Activated CD4-positive, alpha-beta T cell treated with anti-CD3 and anti-CD28 coated beads, Interleukin-2, amount 10 ng/mL, durations not matched to agents 7 days and 5 days (primary cell): Measurements from ENCODE around the gene CACNA1E. TPM values are rescaled to one million over a fixed set of nuclear protein-coding genes. Genes with fewer than 3 reads are reported as not detected.
"Not testable (repeated sequence)": the region's sequence is repeated elsewhere in the genome, so short reads cannot be mapped to it uniquely, and the experiment has no call there.

Source experiments
- CTCF ChIA-PET: fragments of 350-600 bp; sonication (Branson Sonifier 250); formaldehyde crosslinking; loops from one replicate; lab custom pipeline; 2021; ENCODE audit warnings: antibody characterized with exemption; lab: Charles Lee
- POLR2A ChIA-PET: fragments of 350-600 bp; sonication (Branson Sonifier 250); formaldehyde crosslinking; loops from one replicate; lab custom pipeline; 2021; ENCODE audit warnings: antibody characterized with exemption; lab: Charles Lee
- DNase-seq: peaks from one replicate; pipeline ENCODE4 v3.0.0-alpha.2; 2020
- H3K27ac Mint-ChIP-seq: one replicate; pipeline ENCODE4 v1.8.0; 2021; ENCODE audit warnings: mild to moderate bottlenecking, moderate library complexity, mixed read lengths
- H3K27me3 Mint-ChIP-seq: one replicate; pipeline ENCODE4 v1.8.0; 2021; ENCODE audit warnings: mixed read lengths
- H3K36me3 Mint-ChIP-seq: one replicate; pipeline ENCODE4 v1.8.0; 2021; ENCODE audit warnings: low read depth, mixed read lengths
- H3K4me1 Mint-ChIP-seq: one replicate; pipeline ENCODE4 v1.8.0; 2021; ENCODE audit warnings: mixed read lengths
- H3K4me3 Mint-ChIP-seq: one replicate; pipeline ENCODE4 v1.8.0; 2021; ENCODE audit warnings: mild to moderate bottlenecking, moderate library complexity, mixed read lengths
- H3K9me3 Mint-ChIP-seq: one replicate; pipeline ENCODE4 v1.8.0; 2021; ENCODE audit warnings: mixed read lengths
- total RNA-seq, 2 experiments: library from RNA; stranded (reverse); gene quantifications; one replicate each; pipeline ENCODE4 v1.2.3, GENCODE V29; 2021

Gene CACNA1E
- total RNA-seq, 2 experiments from 2014 or later, result not detected

DNA sequence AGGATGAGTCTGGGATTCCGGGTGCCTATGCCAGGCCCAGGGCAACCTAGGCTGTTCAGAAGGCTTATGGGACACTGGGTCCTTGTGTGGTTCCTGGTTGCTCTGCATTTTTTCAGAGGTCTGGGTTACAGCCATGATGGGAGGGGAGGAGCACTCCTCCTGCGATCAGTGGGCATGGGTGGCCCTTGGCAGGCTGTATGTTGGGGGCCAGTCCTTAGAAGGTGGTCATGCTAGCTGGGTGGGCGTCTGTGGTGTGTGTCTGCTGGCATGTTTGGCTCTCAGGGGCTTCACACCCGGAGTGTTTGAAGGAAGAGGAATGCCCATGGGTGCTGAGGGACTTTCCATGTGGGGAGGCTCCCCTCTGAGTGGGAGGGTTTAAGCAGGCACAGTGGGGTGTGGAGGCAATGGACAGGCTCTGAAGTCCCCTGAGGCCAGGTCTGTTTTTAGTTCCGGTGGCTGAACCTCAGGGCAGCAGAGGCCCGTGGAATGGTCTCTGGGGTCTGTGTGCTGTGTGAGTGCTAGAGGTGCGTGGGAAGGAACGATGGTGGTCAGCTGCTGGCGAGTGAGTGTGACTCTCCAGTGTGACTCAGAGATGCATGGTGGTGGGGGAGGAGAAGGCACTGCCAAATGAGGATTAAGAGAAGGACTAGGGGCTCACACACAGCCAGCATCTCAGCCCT is 25.3 kb downstream of the CACNA1E start:
- DNase-seq, result no peak
- peaks cover 7% of the 10 kb centered on the region for H3K27me3 Mint-ChIP-seq
- no peaks in the 10 kb centered on the region for H3K36me3 Mint-ChIP-seq
- H3K4me3 Mint-ChIP-seq, result no peak overlapping the region
- peaks cover 7% of the 10 kb centered on the region for H3K4me1 Mint-ChIP-seq
- ChIA-PET CTCF (no interaction called here), POLR2A (no interaction called here)
- H3K9me3 Mint-ChIP-seq, result no peaks in the 10 kb centered on the region
- no peak overlapping the region for H3K27ac Mint-ChIP-seq

GRCh38 chr1:181513786-181514297 is 30.5 kb downstream of the CACNA1E start:
- ChIA-PET CTCF (no interaction called here), POLR2A (no interaction called here)
- H3K36me3 Mint-ChIP-seq, result no peaks in the 10 kb centered on the region
- no peak overlapping the region for H3K27ac Mint-ChIP-seq
- no peak overlapping the region for H3K4me3 Mint-ChIP-seq
- DNase-seq, result no peak
- H3K27me3 Mint-ChIP-seq, result peaks cover 7% of the 10 kb centered on the region
- no peaks in the 10 kb centered on the region for H3K9me3 Mint-ChIP-seq
- H3K4me1 Mint-ChIP-seq, result no peaks in the 10 kb centered on the region

DNA sequence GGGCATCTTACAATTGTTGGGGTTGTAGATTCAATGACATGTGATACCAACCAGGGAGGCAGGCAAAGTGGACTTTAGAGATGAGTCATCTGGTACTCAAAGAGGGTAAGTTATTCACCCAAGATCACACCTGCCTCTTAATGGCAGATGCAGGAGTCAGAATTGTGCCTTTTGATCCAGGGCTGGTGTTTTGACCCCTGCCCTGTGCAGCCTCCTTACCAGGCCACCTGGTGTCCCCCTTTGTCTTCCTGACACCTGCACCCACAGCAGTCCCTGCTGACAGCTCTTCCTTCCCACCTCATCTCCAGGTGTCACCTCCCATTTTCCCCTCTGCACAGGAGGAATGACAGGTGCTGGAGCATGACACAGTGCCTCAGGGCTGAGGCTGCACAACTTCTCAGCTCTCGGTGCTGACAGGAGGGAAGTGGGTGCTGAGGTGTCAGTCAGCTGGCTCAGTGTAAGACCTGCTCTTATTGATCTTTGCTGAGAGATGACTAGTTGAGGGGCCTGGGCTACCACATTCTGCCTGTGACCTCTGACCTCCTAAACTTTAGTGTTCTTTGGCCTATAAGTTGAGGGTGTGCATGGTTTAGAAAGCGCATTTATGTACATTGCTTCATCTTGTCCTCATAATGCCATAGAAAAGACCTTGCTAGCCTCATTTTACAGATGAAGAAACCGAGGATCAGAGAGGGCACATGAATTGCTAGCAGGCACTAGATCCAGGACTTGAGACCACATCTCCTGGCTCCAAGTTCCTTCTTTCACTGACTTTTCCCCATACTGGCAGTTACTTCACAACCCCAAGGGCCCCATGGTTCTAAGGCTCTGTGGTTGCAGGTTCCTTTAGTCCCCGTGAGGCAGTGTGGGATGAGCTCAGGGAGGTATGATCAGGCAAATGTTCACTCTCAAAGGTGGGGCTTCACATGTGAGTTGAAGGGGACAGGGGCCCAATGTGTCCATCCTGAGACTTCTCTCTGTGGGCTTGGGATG is 31.3 kb downstream of the CACNA1E start:
- DNase-seq, result no peak
- no peaks in the 10 kb centered on the region for H3K9me3 Mint-ChIP-seq
- peaks cover 7% of the 10 kb centered on the region for H3K27me3 Mint-ChIP-seq
- H3K4me3 Mint-ChIP-seq, result no peak overlapping the region
- no peaks in the 10 kb centered on the region for H3K36me3 Mint-ChIP-seq
- H3K4me1 Mint-ChIP-seq, result no peaks in the 10 kb centered on the region
- CTCF ChIA-PET, result interaction anchor here (0.7 kb wide), 1 partner anchor 17 kb away, joined by 3 read pairs; no protein-coding TSS in a partner anchor
- POLR2A ChIA-PET, result no interaction called here
- no peak overlapping the region for H3K27ac Mint-ChIP-seq

DNA sequence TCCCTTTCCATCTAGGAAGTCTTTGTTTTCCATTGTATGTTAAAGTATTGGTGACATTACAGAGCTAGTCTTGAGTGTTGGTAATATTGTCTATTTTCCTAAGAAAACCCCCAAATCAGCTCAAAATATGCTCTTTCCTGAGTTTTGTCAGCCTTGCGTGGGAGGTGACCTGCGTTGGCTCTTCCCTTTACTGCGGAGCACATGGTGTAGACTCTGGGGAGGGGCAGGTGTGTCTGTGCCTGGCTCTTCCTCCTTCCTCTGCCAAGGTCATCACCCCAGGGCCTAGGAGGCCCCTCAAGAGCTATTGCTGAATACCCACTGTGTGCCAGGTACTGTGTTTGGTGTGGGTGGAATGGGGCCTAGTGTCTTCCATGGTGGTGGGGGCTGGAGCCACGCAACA is 33.4 kb downstream of the CACNA1E start:
- Mint-ChIP-seq H3K4me3 (no peak overlapping the region), H3K9me3 (no peaks in the 10 kb centered on the region), H3K27ac (no peak overlapping the region), H3K27me3 (peaks cover 7% of the 10 kb centered on the region), H3K36me3 (no peaks in the 10 kb centered on the region), H3K4me1 (peaks cover 5% of the 10 kb centered on the region)
- CTCF ChIA-PET, result interaction anchor here (1.6 kb wide), 2 partner anchors 19 to 24 kb away, joined by 3 read pairs; no protein-coding TSS in a partner anchor
- POLR2A ChIA-PET, result no interaction called here
- no peak for DNase-seq

DNA sequence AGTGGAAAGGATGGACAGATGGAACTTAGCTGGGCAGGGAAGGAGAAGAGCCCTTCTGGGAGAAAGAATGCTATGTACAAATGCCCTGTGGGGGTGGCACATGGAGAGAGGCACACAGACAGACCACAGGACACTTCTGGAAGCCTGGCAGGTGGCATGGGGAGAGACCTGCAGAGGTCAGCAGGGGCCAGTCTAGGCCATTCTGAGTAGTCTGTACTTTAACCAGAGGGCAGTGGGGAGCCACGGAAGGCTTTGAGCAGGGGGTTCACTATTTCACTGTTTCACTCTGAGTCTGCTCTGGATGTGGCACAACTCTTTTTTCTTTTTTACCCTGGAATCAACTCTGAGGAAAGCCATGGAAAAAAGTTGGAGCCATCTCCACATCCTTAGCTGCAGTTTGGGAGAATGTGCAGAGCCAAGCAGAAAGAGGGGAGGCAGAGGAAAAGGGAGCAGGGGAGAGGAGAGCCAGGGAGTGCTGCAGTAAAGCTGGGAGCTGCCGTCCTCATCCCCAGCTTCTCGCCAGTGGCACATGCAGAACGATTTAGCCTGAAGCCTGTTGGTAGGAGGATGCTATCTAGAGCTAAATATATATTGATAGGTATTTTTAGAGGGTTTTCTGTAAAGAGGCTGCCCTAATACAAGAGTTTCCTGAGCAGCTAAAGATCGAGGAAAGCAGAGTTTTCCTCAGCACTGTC is 34.0 kb downstream of the CACNA1E start:
- ChIA-PET CTCF (interaction anchor here (1.6 kb wide), 2 partner anchors 20 to 25 kb away, joined by 3 read pairs; no protein-coding TSS in a partner anchor), POLR2A (no interaction called here)
- H3K4me1 Mint-ChIP-seq, result peaks cover 9% of the 10 kb centered on the region
- no peak for DNase-seq
- no peaks in the 10 kb centered on the region for H3K9me3 Mint-ChIP-seq
- no peaks in the 10 kb centered on the region for H3K36me3 Mint-ChIP-seq
- H3K4me3 Mint-ChIP-seq, result no peak overlapping the region
- H3K27ac Mint-ChIP-seq, result no peak overlapping the region
- H3K27me3 Mint-ChIP-seq, result peaks cover 5% of the 10 kb centered on the region

- Mint-ChIP-seq H3K27ac (no peak overlapping the region), H3K4me1 (peaks cover 9% of the 10 kb centered on the region), H3K27me3 (peaks cover 5% of the 10 kb centered on the region), H3K36me3 (no peaks in the 10 kb centered on the region), H3K9me3 (no peaks in the 10 kb centered on the region), H3K4me3 (no peak overlapping the region)
- no peak for DNase-seq
- ChIA-PET POLR2A (no interaction called here), CTCF (interaction anchor here (1.6 kb wide), 1 partner anchor 25 kb away, joined by 3 read pairs; no protein-coding TSS in a partner anchor)
Observed at GRCh38 chr1:181518152-181518551, 34.8 kb downstream of the CACNA1E start.

GRCh38 chr1:181522864-181523263 is 39.5 kb downstream of the CACNA1E start:
- peaks cover 6% of the 10 kb centered on the region for H3K27me3 Mint-ChIP-seq
- H3K9me3 Mint-ChIP-seq, result peaks cover 2% of the 10 kb centered on the region
- no peak overlapping the region for H3K27ac Mint-ChIP-seq
- H3K4me1 Mint-ChIP-seq, result peaks cover 9% of the 10 kb centered on the region
- POLR2A ChIA-PET, result no interaction called here
- DNase-seq, result no peak
- H3K36me3 Mint-ChIP-seq, result no peaks in the 10 kb centered on the region
- no peak overlapping the region for H3K4me3 Mint-ChIP-seq
- CTCF ChIA-PET, result no interaction called here

DNA sequence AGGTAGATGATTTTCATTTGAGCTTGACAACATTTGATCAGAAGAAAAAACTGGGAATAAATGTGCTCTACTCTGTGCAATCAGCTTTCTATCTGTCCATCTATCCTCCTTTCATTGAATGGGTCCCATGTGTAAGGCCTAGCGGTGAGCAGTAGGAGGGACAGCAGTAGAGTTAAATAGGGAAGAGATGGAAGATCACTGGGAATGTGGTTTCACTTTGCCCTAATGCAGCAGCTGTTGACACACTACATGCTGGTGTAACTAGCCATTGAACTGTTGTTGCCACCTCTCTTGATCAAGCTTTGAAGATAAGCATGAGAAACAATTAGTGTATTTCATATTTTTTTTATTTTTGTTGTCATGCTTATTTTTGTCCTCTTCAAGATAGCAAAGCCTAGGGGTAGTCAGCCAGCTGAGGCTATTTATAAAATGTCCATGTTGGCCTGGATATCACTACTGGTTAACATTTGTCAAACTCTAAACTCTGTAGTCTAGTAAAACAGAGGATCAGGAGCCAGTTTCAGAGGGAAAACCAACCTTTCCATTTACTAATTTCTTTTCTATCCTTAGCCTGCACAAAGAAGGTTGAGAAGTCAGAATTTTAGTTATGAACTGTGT is 41.9 kb downstream of the CACNA1E start:
- POLR2A ChIA-PET, result no interaction called here
- peaks cover 11% of the 10 kb centered on the region for H3K27me3 Mint-ChIP-seq
- no peaks in the 10 kb centered on the region for H3K36me3 Mint-ChIP-seq
- H3K27ac Mint-ChIP-seq, result no peak overlapping the region
- no peak overlapping the region for H3K4me3 Mint-ChIP-seq
- H3K4me1 Mint-ChIP-seq, result peaks cover 9% of the 10 kb centered on the region
- peaks cover 8% of the 10 kb centered on the region for H3K9me3 Mint-ChIP-seq
- CTCF ChIA-PET, result interaction anchor here (1.0 kb wide), 1 partner anchor 15 kb away, joined by 3 read pairs; no protein-coding TSS in a partner anchor
- no peak for DNase-seq

- H3K27ac Mint-ChIP-seq, H3K36me3 Mint-ChIP-seq, H3K9me3 Mint-ChIP-seq, DNase-seq, H3K4me1 Mint-ChIP-seq, H3K4me3 Mint-ChIP-seq, CTCF ChIA-PET, POLR2A ChIA-PET: not testable (repeated sequence)
- H3K27me3 Mint-ChIP-seq, result peaks cover 13% of the 10 kb centered on the region
Observed at GRCh38 chr1:181528241-181528640, 44.9 kb downstream of the CACNA1E start.

- Mint-ChIP-seq H3K27ac (no peak overlapping the region), H3K36me3 (no peaks in the 10 kb centered on the region), H3K4me3 (no peak overlapping the region), H3K4me1 (no peaks in the 10 kb centered on the region), H3K27me3 (peaks cover 12% of the 10 kb centered on the region), H3K9me3 (peaks cover 8% of the 10 kb centered on the region)
- CTCF ChIA-PET, result no interaction called here
- no peak for DNase-seq
- POLR2A ChIA-PET, result no interaction called here
Observed at GRCh38 chr1:181531441-181531840, 48.1 kb downstream of the CACNA1E start.

GRCh38 chr1:181531951-181532600 is 48.8 kb downstream of the CACNA1E start:
- ChIA-PET POLR2A (no interaction called here), CTCF (no interaction called here)
- no peak overlapping the region for H3K27ac Mint-ChIP-seq
- no peak overlapping the region for H3K4me3 Mint-ChIP-seq
- H3K9me3 Mint-ChIP-seq, result peaks cover 8% of the 10 kb centered on the region
- H3K4me1 Mint-ChIP-seq, result no peaks in the 10 kb centered on the region
- peaks cover 13% of the 10 kb centered on the region for H3K27me3 Mint-ChIP-seq
- H3K36me3 Mint-ChIP-seq, result no peaks in the 10 kb centered on the region
- no peak for DNase-seq

GRCh38 chr1:181538836-181539235 is 55.5 kb downstream of the CACNA1E start:
- H3K4me1 Mint-ChIP-seq, result no peaks in the 10 kb centered on the region
- ChIA-PET CTCF (interaction anchor here (1.2 kb wide), 1 partner anchor 14 kb away, joined by 3 read pairs; no protein-coding TSS in a partner anchor), POLR2A (no interaction called here)
- no peaks in the 10 kb centered on the region for H3K9me3 Mint-ChIP-seq
- H3K4me3 Mint-ChIP-seq, result no peak overlapping the region
- DNase-seq, result no peak
- no peaks in the 10 kb centered on the region for H3K36me3 Mint-ChIP-seq
- no peak overlapping the region for H3K27ac Mint-ChIP-seq
- peaks cover 21% of the 10 kb centered on the region for H3K27me3 Mint-ChIP-seq
